Immature natural killer cell (primary cell): Measurements from ENCODE around the gene LGR5. TPM values are rescaled to one million over a fixed set of nuclear protein-coding genes. Genes with fewer than 3 reads are reported as not detected.

Source experiments
- DNase-seq, 3 donors: peaks; one replicate each; pipeline ENCODE4 v3.0.0; 2022; ENCODE audit warnings: mixed read lengths in 1 of 3
- H3K27ac Mint-ChIP-seq, 6 donors: one replicate each; pipeline ENCODE4 v1.8.0; 2020; ENCODE audit warnings: mixed read lengths in 6 of 6, mild to moderate bottlenecking in 5 of 6, inconsistent platforms in 4 of 6, moderate library complexity in 3 of 6
- H3K27me3 Mint-ChIP-seq, 3 donors: one replicate each; pipeline ENCODE4 v1.8.0; 2020 to 2021; ENCODE audit warnings: low read depth in 3 of 3, mild to moderate bottlenecking in 3 of 3, mixed read lengths in 3 of 3, moderate library complexity in 3 of 3, inconsistent platforms in 1 of 3
- H3K36me3 Mint-ChIP-seq, 3 donors: one replicate each; pipeline ENCODE4 v1.8.0; 2020; ENCODE audit warnings: mixed read lengths in 3 of 3, inconsistent platforms in 2 of 3, mild to moderate bottlenecking in 2 of 3
- H3K4me1 Mint-ChIP-seq, 2 donors: one replicate each; pipeline ENCODE4 v1.8.0; 2020; ENCODE audit warnings: inconsistent platforms in 2 of 2, mild to moderate bottlenecking in 2 of 2, mixed read lengths in 2 of 2, moderate library complexity in 1 of 2
- H3K4me3 Mint-ChIP-seq, 5 donors: one replicate each; pipeline ENCODE4 v1.8.0; 2020; ENCODE audit warnings: mild to moderate bottlenecking in 5 of 5, mixed read lengths in 5 of 5, inconsistent platforms in 3 of 5, moderate library complexity in 3 of 5
- H3K9me3 Mint-ChIP-seq, 6 donors: one replicate each; pipeline ENCODE4 v1.8.0; 2020; ENCODE audit warnings: mild to moderate bottlenecking in 6 of 6, mixed read lengths in 6 of 6, inconsistent platforms in 4 of 6, moderate library complexity in 3 of 6
- polyA plus RNA-seq, 3 donors: library from polyadenylated mRNA; unstranded; fragments of 300-500 nt; fragmentation: Illumina TruSeq; gene quantifications; one replicate each; pipeline ENCODE4 v1.2.3, GENCODE V29; 2021

The LGR5 gene
- polyA plus RNA-seq, 3 donors from 2014 or later: not detected

- Mint-ChIP-seq H3K27me3 (peaks cover 0 to 18% (median 6%) of the 10 kb centered on the region in 3 donors), H3K4me1 (no peaks in the 10 kb centered on the region), H3K27ac (no peak overlapping the region), H3K9me3 (peaks cover 0 to 4% (median 2%) of the 10 kb centered on the region in 6 donors), H3K36me3 (no peaks in the 10 kb centered on the region), H3K4me3 (no peak overlapping the region)
- DNase-seq: no peak
Measured at GRCh38 chr12:71517145-71517846, 77.7 kb downstream of the LGR5 start.

- Mint-ChIP-seq H3K27me3 (peaks cover 4 to 11% (median 4%) of the 10 kb centered on the region in 3 donors), H3K9me3 (peaks cover 0 to 3% (median 0%) of the 10 kb centered on the region in 6 donors), H3K4me1 (no peaks in the 10 kb centered on the region), H3K27ac (no peak overlapping the region), H3K4me3 (no peak overlapping the region), H3K36me3 (no peaks in the 10 kb centered on the region)
- no peak for DNase-seq
Measured at GRCh38 chr12:71521125-71521524, 81.5 kb downstream of the LGR5 start.

GRCh38 chr12:71524626-71525025 lies 85.0 kb downstream of the LGR5 start:
- DNase-seq: no peak
- H3K27ac Mint-ChIP-seq: no peak overlapping the region

GRCh38 chr12:71533703-71534102 lies 94.1 kb downstream of the LGR5 start:
- Mint-ChIP-seq H3K27me3 (peaks cover 0 to 3% (median 0%) of the 10 kb centered on the region in 3 donors), H3K9me3 (peaks cover 0 to 4% (median 0%) of the 10 kb centered on the region in 6 donors), H3K4me1 (no peaks in the 10 kb centered on the region), H3K27ac (no peak overlapping the region), H3K36me3 (no peaks in the 10 kb centered on the region), H3K4me3 (no peak overlapping the region)
- DNase-seq: no peak

More at GRCh38 chr12:71524626-71525025, 85.0 kb downstream of the LGR5 start:
- no peaks in the 10 kb centered on the region for H3K36me3 Mint-ChIP-seq
- H3K9me3 Mint-ChIP-seq: peaks cover 0 to 3% (median 0%) of the 10 kb centered on the region in 6 donors
- H3K4me3 Mint-ChIP-seq: no peak overlapping the region
- H3K27me3 Mint-ChIP-seq: peaks cover 3 to 4% (median 4%) of the 10 kb centered on the region in 3 donors
- H3K4me1 Mint-ChIP-seq: no peaks in the 10 kb centered on the region

GRCh38 chr12:71536279-71536938 lies 96.8 kb downstream of the LGR5 start:
- no peak overlapping the region for H3K4me3 Mint-ChIP-seq
- peaks cover 0 to 4% (median 0%) of the 10 kb centered on the region in 6 donors for H3K9me3 Mint-ChIP-seq
- no peak overlapping the region for H3K27ac Mint-ChIP-seq

GRCh38 chr12:71536939-71537622 lies 97.5 kb downstream of the LGR5 start:
- Mint-ChIP-seq H3K4me1 (no peaks in the 10 kb centered on the region), H3K27me3 (peaks cover 0 to 3% (median 2%) of the 10 kb centered on the region in 3 donors), H3K4me3 (no peak overlapping the region), H3K27ac (no peak overlapping the region), H3K9me3 (peaks cover 0 to 4% (median 0%) of the 10 kb centered on the region in 6 donors), H3K36me3 (no peaks in the 10 kb centered on the region)
- no peak for DNase-seq

More at GRCh38 chr12:71536279-71536938, 96.8 kb downstream of the LGR5 start:
- DNase-seq: no peak
- Mint-ChIP-seq H3K36me3 (no peaks in the 10 kb centered on the region), H3K27me3 (peaks cover 0 to 3% (median 2%) of the 10 kb centered on the region in 3 donors), H3K4me1 (no peaks in the 10 kb centered on the region)

- Mint-ChIP-seq H3K9me3 (peaks cover 0 to 4% (median 0%) of the 10 kb centered on the region in 6 donors), H3K36me3 (no peaks in the 10 kb centered on the region), H3K4me3 (no peak overlapping the region), H3K27me3 (peaks cover 0 to 3% (median 2%) of the 10 kb centered on the region in 3 donors), H3K4me1 (no peaks in the 10 kb centered on the region), H3K27ac (no peak overlapping the region)
- DNase-seq: no peak
Measured at GRCh38 chr12:71538807-71539206, 99.2 kb downstream of the LGR5 start.

GRCh38 chr12:71541583-71541982 lies 102.0 kb downstream of the LGR5 start:
- no peaks in the 10 kb centered on the region for H3K36me3 Mint-ChIP-seq
- no peak overlapping the region for H3K4me3 Mint-ChIP-seq
- H3K27me3 Mint-ChIP-seq: peaks cover 0 to 2% (median 2%) of the 10 kb centered on the region in 3 donors
- H3K9me3 Mint-ChIP-seq: no peaks in the 10 kb centered on the region
- H3K4me1 Mint-ChIP-seq: no peaks in the 10 kb centered on the region
- no peak overlapping the region for H3K27ac Mint-ChIP-seq
- no peak for DNase-seq

GRCh38 chr12:71546322-71546861 lies 106.8 kb downstream of the LGR5 start:
- Mint-ChIP-seq H3K27ac (no peak overlapping the region), H3K9me3 (no peaks in the 10 kb centered on the region), H3K27me3 (peaks cover 0 to 3% (median 2%) of the 10 kb centered on the region in 3 donors), H3K36me3 (no peaks in the 10 kb centered on the region), H3K4me1 (no peaks in the 10 kb centered on the region), H3K4me3 (no peak overlapping the region)
- DNase-seq: no peak

- no peak for DNase-seq
- Mint-ChIP-seq H3K36me3 (no peaks in the 10 kb centered on the region), H3K4me1 (no peaks in the 10 kb centered on the region), H3K9me3 (no peaks in the 10 kb centered on the region), H3K4me3 (no peak overlapping the region), H3K27ac (no peak overlapping the region), H3K27me3 (peaks cover 0 to 3% (median 2%) of the 10 kb centered on the region in 3 donors)
Measured at GRCh38 chr12:71548893-71549292, 109.3 kb downstream of the LGR5 start.

GRCh38 chr12:71551529-71551928 lies 111.9 kb downstream of the LGR5 start:
- DNase-seq: no peak
- no peaks in the 10 kb centered on the region for H3K36me3 Mint-ChIP-seq
- no peak overlapping the region for H3K4me3 Mint-ChIP-seq
- no peaks in the 10 kb centered on the region for H3K4me1 Mint-ChIP-seq
- H3K9me3 Mint-ChIP-seq: no peaks in the 10 kb centered on the region
- peaks cover 0 to 3% (median 0%) of the 10 kb centered on the region in 3 donors for H3K27me3 Mint-ChIP-seq
- no peak overlapping the region for H3K27ac Mint-ChIP-seq

GRCh38 chr12:71552728-71553501 lies 113.3 kb downstream of the LGR5 start:
- no peak for DNase-seq
- H3K27me3 Mint-ChIP-seq: peaks cover 0 to 3% (median 2%) of the 10 kb centered on the region in 3 donors
- no peaks in the 10 kb centered on the region for H3K36me3 Mint-ChIP-seq
- no peak overlapping the region for H3K4me3 Mint-ChIP-seq
- no peaks in the 10 kb centered on the region for H3K9me3 Mint-ChIP-seq
- H3K4me1 Mint-ChIP-seq: no peaks in the 10 kb centered on the region
- H3K27ac Mint-ChIP-seq: no peak overlapping the region

- Mint-ChIP-seq H3K36me3 (no peaks in the 10 kb centered on the region), H3K27me3 (peaks cover 0 to 2% (median 0%) of the 10 kb centered on the region in 3 donors), H3K4me3 (no peak overlapping the region), H3K27ac (no peak overlapping the region), H3K4me1 (no peaks in the 10 kb centered on the region), H3K9me3 (no peaks in the 10 kb centered on the region)
- DNase-seq: no peak
Measured at GRCh38 chr12:71555191-71555590, 115.6 kb downstream of the LGR5 start.
